Activated effector memory CD4-positive, alpha-beta T cell treated with anti-CD3 and anti-CD28 coated beads, Interleukin-2, amount 50 U/mL, for 16 hours (primary cell): ENCODE data around the gene PACS1.

Experiments used
- DNase-seq: peaks from one replicate; pipeline ENCODE4 v3.0.0-alpha.2; 2020

PACS1 gene

DNA sequence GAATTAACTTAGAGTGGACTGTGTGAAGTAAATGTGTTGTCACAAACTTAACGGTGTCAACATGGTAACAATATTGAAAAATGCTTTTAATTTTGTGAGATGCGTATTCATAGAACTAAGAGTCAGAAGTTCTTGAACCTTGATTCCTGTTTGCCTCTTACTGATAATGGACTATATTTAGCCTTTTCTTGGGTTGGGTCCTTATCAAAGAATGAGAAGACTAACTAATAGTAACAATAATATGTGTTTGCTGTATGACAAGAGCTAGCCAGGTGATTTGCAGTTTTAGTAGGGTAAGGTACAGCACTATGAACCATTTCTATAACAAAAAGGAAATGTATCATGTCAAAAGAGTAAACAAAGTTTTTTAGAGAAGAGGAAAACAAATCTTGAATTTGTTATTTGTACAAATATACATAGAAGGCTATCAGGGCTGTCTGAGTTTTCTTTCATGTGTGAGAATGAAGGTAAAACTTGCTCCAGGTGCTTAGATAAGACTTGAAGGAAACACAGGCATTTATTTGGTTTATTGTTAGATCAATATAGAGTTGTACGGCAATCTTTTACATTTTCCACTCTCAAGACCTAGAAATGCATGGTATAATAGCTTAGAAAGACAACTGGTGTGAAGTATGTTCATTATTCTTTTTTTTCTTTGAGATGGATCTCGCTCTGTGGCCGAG, 74.1 kb downstream of the PACS1 start:
- DNase-seq = no peak

- no peak for DNase-seq
Observed at GRCh38 chr11:66146074-66146473, 76.0 kb downstream of the PACS1 start.

- no peak for DNase-seq
Observed at GRCh38 chr11:66146940-66147339, 76.9 kb downstream of the PACS1 start.

DNA sequence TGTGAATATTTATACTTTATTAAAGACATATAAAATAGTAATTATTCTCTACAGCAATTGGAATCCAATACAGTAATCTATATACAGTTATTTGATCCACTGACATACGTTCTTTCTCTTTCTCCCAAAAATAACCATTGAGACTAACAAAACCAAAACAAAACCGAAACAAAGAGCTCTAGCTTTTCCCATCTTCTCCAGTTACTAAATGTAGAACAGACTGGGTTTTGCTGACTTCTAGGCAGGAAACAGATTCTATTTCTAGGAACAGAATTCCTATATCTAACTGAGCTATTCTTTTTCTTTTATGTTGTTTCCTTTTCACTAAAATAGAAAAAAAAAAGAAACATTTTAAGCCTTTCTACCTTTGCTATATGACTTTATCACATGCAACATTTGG, 80.1 kb downstream of the PACS1 start:
- DNase-seq = no peak

- no peak for DNase-seq
Observed at GRCh38 chr11:66150725-66151124, 80.7 kb downstream of the PACS1 start.

- no peak for DNase-seq
Observed at GRCh38 chr11:66151273-66151672, 81.2 kb downstream of the PACS1 start.

GRCh38 chr11:66154109-66154508, 84.0 kb downstream of the PACS1 start:
- no peak for DNase-seq

DNA sequence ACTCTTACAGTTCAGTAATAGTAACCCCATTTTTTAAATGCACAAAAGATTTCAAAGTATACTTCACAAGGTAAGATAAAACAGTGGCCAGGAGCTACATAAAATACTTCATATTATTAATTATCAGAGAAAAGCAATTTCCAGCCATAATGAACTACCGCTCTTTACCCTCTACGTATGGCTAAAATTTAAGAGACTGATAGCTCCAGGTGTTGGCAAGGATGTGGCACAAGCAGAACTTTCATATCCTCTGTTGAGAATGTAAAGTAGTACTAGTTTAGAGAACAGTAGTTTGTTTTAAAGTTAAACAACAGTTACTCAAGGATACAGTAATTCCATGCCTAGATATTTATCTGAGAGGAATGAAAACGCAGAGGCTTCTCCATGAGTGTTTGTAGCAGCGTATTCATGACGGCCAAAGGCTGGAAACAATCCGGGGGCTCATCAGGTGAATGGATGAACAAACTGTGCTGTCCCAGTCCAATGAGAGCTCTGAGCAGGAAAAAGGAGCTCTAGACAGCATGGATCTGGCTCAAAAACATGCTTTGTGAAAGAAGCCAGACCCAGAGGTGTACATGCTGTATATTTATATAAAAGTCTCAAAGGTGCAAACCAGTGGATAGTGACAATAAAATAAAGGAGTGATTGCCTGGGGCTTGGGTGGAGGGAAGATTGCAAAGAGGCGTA, 85.5 kb downstream of the PACS1 start:
- no peak for DNase-seq

DNA sequence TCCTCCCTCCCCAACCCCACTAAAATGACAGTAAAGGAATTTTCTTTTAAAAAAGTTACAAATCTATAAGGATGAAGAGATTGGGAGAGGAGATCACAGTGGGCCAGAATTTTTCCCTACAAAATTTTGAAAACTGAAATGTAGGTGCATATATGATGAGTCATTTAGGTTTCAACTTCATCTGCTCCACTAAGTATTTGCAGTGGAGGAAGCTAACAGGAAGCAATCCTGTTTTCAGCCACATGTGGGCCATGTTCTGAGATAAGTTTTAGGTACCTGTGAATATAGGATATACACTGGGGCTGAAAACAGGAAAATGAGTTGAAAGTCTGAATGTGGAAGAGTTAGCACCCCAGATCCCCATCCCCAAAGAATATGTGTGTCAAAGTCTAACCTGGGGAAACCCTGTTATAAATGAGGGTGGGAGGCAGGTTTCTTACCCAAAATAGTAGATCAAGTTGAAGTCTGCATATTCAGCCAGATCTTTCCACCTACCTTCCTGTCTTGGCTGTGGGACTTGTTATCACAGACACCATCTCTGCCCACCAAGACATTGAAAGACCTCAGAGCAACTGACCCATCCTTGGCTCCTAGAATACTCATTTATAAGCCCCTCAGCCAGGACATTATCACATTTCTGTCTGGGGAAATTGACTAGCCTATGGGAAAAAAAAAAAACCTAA, 87.3 kb downstream of the PACS1 start:
- no peak for DNase-seq

DNA sequence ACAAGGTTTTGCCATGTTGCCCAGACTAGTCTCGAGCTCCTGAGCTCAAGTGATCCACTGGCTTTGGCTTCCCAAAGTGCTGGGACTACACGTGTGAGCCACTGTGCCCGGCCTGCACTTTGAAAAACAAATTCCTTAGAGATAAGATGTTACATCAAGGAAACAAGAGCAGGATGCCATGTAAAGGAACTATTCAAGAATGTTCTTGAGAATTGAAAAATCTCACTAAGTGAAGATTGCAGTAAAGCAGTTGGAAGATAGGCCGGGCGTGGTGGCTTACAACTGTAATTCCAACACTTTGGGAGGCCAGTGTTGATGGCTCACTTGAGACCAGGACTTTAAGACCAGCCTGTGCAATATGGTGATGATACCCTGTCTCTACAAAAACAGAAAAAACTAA, 88.1 kb downstream of the PACS1 start:
- DNase-seq = no peak

- DNase-seq = no peak
Observed at GRCh38 chr11:66159324-66159984, 89.4 kb downstream of the PACS1 start.

GRCh38 chr11:66160709-66161108, 90.6 kb downstream of the PACS1 start:
- DNase-seq = no peak

- DNase-seq = no peak
Observed at GRCh38 chr11:66168289-66168688, 98.2 kb downstream of the PACS1 start.

- peak; percentile 66 for DNase-seq
Observed at GRCh38 chr11:66172146-66172545, 102.1 kb downstream of the PACS1 start.

- DNase-seq = no peak
Observed at GRCh38 chr11:66176650-66177049, 106.6 kb downstream of the PACS1 start.

- DNase-seq = no peak
Observed at GRCh38 chr11:66178183-66178582, 108.1 kb downstream of the PACS1 start.

GRCh38 chr11:66178871-66179270, 108.8 kb downstream of the PACS1 start:
- no peak for DNase-seq

- DNase-seq = no peak
Observed at GRCh38 chr11:66181632-66182315, 111.7 kb downstream of the PACS1 start.

DNA sequence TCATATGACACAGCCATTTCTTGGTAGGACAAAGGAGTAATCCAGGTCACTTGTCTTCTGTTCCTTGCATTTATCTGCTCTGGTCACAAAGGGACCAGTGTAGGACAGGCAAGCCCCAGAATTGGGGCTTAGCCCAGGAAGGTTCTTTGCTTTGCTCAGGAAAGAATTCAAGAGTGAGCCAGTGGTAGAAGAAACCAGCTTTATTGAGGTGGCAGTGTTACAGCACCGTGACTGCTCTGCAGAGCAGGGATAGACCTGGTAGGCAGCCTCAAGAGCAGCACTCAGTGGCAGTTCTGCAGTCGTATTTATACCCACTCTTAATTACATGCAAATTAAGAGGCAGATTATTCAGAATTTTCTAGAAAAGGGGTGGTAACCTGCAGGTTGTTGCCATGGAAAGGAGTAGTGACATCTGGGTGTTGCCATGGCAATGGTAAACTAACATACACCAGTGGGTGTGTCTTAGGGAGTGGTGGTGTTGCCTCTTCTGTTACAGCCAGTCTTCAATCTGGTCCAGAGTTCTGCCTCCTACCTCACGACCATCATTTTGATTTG, 113.5 kb downstream of the PACS1 start:
- no peak for DNase-seq

DNA sequence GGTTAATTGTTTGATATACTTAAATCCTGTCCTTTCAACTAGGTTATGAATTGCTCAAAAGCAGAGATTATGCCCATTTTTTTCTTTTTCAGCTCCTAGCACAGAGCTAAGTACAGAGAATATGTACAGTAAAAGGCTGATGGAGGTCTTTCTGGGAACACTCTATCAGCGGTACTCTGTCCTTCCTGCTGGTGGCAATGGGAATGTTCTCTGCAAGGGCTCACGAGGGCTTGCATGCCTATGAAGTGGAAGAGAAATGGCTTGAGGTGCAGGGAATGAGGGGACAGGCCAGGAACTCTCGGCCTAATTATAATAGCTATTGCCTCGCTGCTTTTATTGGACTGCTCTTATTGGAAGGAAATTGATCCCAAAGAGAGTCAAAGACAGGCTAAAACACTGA, 114.7 kb downstream of the PACS1 start:
- no peak for DNase-seq

- DNase-seq = no peak
Observed at GRCh38 chr11:66186470-66186869, 116.4 kb downstream of the PACS1 start.

DNA sequence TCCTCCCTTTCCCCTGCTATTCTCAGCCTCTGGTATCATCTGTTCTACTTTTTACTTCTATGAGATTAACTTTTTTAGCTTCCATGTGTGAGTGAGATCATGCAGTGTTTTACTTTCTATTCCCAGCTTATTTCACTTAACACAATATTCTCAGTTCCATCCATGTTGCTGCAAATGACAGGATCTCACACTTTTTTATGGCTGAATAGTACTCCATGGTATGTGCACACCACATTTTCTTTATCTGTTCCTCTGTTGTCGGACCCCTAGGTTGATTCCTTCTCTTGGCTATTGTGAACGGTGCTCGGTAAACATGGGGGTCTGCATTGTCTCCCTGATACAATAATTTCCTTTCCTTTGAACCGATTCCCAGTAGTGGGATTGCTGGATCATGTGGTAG, 117.4 kb downstream of the PACS1 start:
- DNase-seq = no peak

DNA sequence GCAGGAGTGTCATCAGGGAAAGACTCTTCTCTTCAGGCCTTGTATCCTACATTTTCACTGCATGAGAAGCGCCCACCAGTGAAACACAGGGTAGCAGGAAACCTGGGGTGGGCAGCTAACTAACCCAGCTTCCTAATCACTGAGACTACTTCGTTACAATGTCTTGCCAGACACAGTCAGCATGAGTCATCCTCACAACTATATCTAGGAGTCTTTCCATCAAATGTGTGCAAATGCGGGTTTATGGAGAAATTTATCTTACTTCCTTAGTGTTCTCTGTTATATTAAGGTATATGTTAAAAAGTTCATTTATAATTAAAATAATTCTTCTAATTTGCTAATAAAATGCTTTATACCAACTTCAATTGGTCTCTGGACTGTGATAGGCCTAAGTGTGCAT, 118.5 kb downstream of the PACS1 start:
- DNase-seq = no peak
